ENCODE data around the gene LAMA3.
"Not testable (repeated sequence)": the region's sequence is repeated elsewhere in the genome, so short reads cannot be mapped to it uniquely, and the experiment has no call there.

Gene LAMA3

DNA sequence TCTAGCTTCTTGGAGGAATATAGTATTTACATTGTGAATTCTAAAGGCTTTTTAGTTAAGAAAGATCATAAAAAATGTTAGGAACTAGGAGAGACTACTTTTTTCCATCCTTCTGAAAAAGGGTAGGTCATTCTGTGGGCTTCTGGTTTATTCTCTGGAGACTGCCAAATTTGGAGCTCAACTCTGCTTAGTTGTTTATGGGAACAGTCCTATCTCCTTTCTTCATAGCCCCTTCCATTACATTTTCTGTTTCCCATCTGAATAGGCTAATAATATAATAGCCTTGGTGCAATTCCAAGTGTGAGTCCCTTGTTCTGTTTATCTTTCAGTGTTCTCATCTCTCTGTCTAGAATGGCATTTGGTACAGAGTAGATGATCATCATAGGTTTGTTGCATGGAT, 15.6 kb downstream of the LAMA3 start:
- no peak for DNase-seq

DNA sequence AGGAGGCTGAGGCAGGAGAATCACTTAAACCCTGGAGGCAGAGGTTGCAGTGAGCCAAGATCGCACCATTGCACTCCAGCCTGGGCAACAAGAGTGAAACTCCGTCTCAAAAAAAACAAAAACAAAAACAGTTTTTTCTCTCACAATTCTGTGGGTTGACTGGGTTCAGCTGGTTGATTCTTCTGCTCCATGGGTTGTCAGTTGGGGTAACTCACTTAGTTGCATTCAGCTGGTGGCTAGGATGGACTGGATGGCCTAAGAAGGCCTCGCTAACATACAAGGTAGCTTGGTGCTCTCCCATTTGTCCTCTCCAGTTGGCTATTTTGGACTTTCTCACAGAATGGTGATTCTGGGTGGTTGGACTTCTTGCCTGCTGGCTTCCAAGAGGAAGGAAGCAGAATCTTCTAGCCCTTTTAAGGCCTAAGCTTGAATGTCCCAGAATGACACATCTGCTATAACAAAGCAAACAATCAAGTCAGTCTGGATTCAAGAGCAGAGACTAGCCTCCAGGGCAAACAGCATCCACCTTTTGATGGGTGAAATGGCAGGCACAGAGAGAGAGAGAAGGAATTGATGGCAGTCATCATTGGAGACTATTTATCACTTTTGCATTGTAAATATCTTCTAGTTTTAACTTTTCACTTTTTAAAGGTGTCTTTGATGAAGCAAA, 17.9 kb downstream of the LAMA3 start:
- DNase-seq, result no peak

DNA sequence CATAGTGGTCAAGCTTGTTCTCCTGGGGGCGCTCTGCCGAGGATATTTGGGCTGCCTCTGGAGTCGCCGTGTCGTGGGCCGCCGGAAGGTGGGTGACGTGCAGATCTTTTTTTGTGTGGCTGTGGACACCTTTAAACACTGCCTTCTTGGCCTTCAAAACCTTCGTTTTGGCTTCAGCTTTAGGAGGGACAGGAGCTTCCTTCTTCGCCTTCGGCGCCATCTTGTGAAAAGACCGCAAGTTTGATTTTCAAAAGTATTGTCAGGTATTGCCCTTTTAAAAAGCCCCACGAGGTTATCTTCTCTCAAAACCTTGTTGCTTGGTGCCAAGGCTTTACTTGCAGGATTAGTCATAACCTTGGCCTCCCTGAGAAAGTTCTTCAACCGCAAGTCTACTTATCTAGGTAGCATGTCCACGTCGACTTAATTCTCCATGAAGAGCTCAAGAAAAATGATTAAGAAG, 20.8 kb downstream of the LAMA3 start:
- DNase-seq, result no peak

DNA sequence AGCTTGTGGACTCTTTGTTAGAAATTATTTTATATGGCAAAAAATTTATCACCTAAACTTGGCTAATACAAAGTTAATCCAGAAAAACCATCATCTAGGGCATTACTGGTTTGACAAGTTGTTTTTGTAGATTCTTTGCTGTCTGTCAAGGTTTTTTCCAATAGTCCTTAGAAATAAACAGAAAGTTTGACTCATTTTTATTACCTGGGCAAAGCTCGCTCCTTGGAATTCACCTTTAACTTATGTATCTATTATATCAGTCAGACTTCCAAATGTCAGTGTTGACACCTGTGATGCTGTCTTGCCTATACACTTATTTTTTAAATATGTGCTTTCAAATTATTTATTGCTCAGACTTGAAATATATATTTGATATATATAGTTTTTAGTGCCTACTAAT, 21.7 kb downstream of the LAMA3 start:
- DNase-seq, result no peak

DNA sequence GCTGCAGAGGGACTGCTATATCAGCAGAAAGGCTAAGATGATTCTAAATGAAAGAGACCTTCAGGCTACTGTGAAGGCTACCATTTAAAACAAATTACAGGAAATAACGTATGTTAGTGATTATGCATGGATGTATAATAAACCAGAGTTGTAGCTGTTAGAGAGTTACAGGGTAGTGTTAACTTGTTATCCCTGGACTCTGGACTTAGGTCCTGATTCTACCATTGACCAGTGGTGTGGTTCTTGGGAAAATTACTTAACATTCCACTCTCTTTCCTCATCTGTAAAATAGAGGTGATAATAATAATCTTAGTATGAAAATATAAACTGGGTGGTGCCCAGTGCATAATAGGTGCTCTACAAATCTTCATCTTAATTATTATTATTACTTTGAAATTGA, 22.2 kb downstream of the LAMA3 start:
- no peak for DNase-seq

DNA sequence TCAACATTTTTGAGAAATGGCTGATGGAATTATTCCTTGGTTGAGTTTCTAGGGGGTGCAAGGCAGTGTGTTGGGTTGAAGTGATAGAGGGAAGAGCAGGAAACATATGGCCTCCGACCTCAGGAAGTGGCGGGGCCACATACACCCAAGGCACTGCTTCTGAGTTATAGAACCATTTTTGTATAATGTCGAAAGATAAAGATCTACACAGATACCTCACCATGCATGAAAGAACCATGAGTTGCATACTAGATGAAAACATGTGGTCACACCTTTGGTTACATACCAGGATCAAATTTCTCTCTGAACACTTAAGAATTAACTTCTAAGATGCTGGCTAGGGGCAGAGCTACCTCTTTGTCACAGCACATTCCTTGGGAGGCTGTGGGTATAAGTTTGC, 23.2 kb downstream of the LAMA3 start:
- DNase-seq, result no peak

DNA sequence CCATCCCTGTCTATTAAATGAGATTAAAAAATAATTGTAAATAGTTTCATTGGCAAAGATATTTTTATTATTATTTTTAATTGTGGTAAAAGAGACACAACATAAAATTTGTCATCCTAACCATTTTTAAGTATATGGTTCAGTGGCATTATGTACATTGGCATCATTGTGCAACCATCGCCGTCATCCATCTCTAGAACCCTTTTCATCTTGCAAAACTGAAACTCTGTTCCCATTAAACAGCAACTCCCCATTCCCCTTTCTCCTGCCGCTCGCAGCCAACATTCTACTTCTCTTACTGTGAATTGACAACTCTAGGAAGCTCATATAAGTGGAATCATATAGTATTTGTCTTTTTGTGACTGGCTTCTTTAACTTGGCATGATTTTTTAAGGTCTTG, 25.3 kb downstream of the LAMA3 start:
- no peak for DNase-seq

DNA sequence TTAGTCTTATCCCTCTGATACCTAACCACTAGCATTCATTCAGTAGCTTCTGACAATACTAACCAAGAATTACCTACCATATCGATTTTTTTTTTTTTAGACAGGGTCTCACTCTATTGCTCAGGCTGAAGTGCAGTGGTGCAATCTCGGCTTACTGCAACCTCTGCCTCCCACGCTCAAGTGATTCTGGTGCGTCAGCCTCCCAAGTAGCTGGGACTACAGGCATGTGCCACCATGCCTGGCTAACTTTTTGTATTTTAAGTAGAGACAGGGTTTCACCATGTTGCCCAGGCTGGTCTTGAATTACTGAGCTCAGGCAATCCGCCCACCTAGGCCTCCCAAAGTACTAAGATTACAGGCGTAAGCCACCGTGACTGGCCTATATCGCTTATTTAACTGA, 26.8 kb downstream of the LAMA3 start:
- DNase-seq, result not testable (repeated sequence)

DNA sequence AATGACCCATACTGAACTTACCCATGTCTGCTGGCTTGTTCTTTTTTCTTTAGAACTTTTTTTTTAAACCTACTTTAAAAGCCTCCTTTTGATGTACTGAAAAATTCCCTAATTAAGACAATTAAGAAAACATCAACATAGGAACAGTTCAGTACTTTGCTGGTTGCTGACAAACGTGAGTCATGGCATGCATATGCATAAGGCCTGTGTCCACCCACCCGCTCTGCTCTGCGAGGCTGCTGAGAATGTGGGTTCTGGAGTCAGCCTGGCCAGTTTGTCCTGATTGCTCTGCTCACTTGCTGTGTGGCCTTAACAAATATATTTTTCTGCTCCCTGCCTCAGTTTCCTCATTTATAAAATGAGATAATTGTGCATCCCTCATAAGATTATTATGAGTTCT, 27.3 kb downstream of the LAMA3 start:
- no peak for DNase-seq

DNA sequence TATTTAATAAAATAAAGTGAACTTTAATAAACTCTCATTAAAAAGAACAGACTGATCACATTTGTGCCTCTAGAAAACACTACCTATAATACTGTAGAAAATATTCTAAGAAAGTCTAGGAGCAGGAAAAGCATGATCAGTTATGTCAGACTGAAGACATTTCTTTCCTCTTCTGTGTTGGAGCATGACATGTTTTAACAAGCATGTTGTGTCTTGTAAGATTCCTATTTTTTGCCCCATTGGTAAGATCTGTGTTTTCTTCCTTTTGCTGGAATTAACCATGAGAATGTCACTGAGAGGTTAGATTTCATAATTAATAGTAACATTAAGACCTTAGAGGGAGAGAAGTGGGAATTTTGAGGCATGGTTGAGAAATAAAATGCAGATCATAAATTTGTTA, 27.7 kb downstream of the LAMA3 start:
- DNase-seq, result no peak

DNA sequence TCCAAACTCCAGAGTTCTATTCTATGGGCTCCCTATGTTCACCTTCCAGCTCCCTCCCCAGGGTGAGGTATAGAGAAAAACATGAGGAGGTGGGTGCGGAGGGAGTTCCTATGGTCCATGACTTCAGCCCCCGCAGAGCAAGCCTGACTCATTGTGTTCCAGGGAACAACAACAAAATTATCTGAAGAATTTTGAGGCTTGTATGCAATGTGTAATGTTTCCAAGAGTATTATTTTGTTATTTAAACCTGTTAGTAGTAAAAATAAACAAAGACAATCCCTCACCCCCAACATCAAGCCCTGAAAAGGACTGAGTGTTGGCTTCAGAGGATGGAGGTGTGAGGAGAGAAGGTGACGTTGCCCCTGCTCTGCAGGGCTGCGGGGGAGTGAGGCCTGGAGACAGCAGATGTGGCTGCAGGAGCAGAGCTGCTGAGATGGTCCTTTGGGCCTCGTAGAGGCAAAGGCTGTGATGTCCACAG, 29.0 kb downstream of the LAMA3 start:
- no peak for DNase-seq

DNA sequence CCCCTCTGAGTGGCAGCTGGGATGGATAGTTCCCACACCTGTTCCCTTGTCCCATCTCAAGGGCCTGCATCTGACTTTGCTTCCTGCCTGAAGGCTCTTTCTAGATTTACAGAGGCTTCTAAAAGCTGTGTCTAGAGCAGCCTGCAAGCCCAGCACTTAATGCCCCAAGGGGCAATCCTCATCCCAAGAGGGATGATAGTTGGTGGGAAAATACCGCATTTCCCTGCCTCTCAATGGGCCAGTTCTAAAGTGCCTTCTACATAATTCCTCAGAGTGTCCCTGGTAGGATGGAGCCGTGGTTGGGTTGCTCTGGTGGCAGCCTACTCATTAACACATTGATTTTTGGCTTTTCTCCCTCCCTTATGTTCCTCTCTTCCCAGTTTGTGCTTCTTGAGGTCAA, 29.5 kb downstream of the LAMA3 start:
- no peak for DNase-seq

DNA sequence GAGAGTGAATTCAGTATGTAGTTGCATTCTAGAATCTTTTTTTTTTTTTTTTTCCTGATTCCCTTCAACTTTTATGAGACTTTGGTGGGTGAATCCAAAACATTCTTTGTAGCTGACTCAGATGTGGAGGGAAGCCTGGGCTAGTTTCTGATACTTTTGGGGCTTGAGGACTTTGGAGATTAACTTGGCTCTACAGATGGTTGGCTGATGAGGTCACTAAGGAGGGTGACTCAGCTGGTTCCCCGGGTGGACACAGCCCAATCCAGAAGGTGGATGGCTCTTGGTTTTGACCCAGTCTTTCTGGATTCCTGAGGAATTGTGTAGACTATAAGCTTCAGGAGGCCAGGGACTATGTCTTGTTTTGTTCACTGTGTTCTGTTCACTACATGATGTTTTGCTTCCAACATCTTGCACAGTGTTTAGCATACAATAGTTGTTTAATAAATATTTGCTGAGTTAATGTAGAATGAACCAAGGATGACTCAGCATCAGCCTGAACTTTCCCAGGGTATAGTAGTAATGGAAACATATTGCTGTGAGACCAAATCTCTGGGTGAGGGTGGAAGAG, 30.5 kb downstream of the LAMA3 start:
- no peak for DNase-seq

DNA sequence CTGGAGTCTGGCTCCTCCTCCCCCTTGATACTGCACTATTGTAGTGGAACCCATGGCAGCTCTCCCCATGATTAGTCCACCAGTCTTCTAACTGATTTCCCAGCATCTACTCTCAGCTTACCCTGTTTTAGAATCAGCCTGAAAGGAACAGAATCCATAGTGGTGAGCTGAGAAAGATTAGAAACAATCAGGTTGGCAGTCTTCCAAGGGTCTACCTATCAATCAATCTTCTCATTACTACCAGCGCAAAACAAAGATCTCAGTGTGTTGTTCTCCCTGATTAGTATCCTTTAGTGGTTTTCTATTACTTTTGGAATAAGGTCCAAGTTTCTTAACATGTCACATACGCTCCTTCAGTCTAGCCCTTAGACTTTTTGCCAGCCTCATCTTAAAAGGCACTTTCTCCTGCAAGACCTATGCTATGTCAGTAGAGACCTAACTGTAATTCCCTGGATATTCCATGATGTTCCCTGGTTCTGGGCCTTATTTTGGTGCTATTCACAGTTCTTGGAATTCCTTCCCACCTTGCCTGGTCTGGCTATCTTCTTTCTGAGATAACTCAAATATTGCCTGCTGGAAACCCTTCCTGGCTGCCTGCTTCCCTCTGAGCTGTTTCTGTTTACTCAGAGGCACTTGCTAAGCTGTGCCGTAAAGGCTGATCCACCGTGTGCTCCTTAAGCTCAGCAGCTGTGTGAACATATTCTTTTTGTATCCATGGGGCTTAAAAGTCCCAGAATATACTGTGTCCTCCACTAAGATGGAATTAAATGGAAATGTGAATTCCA, 32.6 kb downstream of the LAMA3 start:
- DNase-seq, result no peak

DNA sequence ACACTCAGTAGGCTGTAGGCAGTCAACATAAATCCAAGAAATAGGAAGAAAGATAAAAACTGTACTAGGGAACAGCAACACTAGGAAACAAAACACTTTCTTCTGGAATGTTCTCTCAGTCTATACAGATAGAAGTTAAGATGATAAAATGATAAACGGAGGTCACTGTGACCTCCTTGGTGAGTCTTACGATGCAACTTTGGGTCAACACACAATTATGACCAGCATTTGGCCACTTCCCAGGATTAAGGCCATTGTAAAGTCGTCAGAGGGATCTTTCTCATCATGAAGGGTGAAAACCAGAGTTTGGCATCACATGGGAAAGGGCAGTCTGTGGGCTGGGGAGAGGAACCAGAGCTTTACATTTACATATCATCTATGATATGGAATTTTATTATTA, 33.4 kb downstream of the LAMA3 start:
- no peak for DNase-seq

DNA sequence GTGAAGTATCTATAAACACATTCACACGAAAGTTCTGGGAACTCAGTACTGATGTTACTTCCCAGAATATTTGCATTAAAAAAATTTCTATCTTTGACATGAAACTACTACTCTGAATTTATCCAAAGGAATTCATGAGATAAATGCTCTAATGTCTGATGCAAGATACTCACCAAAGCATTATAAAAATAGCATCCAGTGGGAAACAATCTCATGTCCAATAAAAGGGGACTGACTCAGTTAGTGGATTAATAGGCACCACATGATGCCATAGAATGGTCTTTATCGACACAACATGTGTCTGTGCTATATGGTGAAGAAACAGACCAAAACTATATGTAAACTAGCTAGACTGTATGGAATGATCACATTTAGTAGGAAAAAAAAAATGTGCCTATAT, 33.9 kb downstream of the LAMA3 start:
- DNase-seq, result no peak

DNA sequence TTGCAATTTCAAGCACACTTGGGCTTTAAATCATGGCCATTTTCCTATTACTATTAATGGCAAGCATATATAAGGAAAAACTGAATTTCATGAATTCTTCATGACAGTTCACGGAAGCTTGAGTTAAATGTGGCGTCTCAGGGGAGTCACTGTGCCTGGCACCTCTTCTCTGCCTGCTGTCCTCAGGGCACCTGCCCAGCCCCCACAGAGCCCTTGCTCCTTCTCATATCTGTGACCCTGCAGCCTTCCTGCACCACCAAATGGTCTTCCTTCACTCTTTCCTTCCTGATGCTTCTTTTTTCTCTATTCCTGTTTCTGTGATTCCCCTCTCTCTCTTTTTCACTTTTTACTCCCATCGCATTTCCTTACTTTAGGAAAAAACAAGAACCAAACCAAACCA, 35.4 kb downstream of the LAMA3 start:
- no peak for DNase-seq

DNA sequence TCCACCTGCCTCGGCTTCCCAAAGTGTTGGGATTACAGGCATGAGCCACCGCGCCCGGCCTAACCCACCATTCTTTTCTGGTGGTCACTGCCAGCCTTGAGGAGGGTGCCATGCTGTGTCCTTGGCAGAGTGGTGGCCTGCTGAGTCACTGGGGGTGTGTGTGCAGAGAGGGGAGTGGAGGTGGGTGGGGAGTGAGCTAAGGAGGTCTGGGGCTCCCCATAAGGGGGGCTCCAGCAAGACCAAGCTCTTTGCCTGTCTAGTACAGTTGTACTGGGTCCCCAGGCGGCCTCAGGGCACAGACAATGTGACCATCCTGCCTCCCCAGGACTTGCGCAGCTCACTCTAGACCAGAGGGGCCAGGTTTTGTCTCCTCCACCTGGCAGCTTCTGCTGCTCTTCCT, 36.1 kb downstream of the LAMA3 start:
- no peak for DNase-seq

DNA sequence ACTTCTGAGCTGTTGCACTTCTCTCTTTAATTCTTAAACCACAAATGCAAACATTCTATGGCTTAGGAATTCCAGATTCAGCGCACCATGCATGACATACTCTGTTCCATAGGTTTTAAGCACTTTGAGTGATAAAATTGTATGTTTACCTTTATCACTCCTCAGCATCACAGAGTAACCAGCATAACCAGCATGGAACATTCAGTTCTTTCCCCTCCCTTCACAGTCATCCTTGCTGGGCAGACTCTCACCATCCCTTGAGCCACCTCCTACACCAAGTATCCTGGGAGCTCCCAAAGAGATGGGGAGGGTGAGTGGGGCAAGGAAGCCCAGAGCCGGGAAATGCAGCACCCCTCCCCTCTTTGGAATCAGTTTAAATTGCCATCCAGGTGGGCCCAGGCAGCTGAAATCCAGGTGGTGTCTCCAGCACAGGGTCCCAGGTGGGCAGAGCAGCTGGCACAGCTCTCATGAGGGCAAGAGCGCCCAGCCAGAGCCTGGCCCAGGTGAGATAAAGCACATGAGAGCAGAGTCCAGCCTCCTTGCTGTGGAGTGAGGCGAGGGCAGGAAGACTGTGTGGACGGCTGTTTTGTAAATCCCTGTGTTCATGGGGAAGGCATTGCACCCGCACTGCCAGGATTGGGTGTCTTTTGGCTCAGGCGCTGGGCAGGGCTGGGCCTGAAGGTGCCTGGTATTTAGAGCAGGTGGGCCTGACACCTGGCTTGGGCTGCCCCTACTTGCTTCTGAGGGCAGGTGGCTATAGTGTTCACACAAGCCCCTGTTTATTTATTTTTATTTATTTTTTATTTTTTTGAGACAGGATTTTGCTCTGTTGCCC, 36.8 kb downstream of the LAMA3 start:
- no peak for DNase-seq

DNA sequence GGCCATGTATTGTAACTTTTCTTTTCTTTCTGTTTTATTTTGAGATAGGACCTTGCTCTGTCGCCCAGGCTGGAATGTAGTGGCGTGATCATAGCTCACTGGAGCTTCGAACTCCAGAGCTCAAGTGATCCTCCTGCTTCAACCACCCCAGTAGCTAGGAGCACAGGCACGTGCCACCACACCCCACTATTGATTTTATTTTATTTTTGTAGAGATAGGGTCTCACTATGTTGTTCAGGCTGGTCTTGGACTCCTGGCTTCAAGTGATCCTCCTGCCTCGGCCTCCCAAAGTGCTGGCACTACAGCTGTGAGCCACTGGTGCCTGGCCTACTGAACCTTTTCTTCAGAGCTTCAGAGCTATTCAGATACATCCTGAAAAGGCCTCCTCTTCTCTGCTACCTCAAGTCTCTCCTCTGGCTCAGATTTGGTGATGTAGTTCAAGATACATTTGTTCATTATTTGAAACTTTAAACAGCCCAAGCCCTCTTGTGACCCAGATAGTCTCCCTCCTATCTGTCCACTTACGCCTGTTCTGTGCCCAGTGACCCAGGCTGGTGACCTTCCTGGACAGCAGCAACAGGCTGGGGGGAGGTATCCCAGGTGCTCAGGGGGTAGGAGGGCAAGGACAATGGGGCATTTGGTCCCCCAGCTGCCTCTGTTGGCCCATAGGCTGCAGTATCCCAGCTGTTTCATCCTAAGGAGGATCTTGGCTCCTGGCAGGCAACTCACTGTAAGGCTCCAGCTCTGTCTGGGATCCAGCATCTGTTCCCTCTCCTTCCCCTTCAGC, 38.6 kb downstream of the LAMA3 start:
- DNase-seq, result no peak

DNA sequence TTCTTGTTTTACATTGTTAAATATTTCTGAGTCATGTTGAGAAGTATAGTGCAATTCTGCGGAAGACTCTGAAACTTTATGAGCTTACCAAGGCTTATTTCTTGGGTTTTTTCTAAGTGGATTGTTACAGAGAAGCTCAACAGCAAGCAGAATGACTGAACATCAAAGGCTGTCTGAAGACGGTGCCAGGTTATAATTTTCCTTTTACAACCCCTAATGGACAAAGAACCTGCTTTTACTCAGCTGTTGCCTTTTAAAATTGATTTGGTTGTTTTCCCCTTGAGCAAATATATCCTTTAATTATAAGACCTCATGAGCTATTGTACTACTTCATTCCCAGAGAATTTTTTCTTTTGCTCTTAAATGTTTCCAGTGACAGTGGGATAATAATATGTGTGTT, 41.6 kb downstream of the LAMA3 start:
- no peak for DNase-seq

DNA sequence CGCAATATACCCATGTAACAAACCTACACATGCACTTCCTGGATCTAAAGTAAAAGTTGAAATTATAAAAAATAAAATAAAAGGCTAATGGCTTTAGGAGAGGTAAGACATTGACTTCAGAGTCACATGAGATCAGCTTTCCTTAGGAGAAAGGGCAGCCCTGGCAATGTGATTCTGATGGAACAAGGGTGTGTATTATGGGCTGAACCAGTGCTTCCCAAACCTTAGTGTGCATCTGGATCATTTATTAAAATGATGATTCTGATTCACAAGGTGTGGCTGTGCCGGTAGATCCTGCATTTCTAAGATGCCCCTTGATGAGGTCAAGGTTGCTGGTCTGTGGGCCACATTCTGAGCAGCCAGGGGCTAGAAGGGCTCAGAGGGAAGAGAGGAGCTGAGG, 42.6 kb downstream of the LAMA3 start:
- DNase-seq, result no peak

DNA sequence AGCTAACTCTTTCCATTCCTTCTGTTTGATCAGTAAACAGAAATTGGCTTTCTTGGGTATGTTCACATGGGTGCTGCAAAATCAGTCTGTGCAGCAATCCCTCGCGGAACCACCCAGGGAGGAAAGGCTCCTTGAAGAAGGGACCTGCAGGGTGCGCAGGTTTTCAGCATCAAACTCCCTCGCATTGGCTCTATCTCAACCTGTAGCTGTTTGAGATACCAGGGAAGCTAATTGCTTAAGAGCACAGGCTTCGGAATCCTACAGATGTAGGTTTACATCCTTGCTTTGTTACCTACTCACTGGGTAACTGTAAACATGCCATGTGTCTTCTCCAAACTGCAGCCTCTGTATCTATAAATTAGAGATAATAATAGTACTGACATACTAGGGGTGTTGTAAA, 43.2 kb downstream of the LAMA3 start:
- DNase-seq, result no peak

All from NCI-H2107 (cell line).